Prostate gland (tissue), 2 donors: ENCODE results near the gene SLC9A4. TPM values are rescaled to one million over a fixed set of nuclear protein-coding genes. Genes with fewer than 3 reads are reported as not detected.

Experiments used
- DNase-seq: peaks from one replicate; pipeline ENCODE4 v3.0.0-alpha.2; 2019; ENCODE audit warnings: low spot score
- H3K27ac ChIP-seq, 2 donors: fragments of 200-600 bp; sonication (generic); 2 replicates each; pipeline ENCODE4 v1.5.1; 2017 to 2019
- H3K27me3 ChIP-seq: fragments of 200-600 bp; sonication (generic); replicated peaks from 2 replicates; pipeline ENCODE4 v1.5.1; 2019; ENCODE audit not compliant: insufficient read depth
- H3K36me3 ChIP-seq, 2 donors: fragments of 200-600 bp; sonication (generic); 1 replicate in 1 of 2; 2 replicates in 1 of 2; pipeline versions ENCODE4 v1.5.1 to v1.8.1; 2017 to 2019
- H3K4me1 ChIP-seq: fragments of 200-600 bp; sonication (generic); replicated peaks from 2 replicates; pipeline ENCODE4 v1.5.1; 2019
- H3K4me3 ChIP-seq, 2 donors: fragments of 200-600 bp; sonication (generic); 2 replicates each; pipeline ENCODE4 v1.5.1; 2017 to 2019
- H3K9me3 ChIP-seq: fragments of 200-600 bp; sonication (generic); 2 replicates; pipeline ENCODE4 v1.5.1; 2017
- POLR2A ChIP-seq: fragments of 450-650 bp; IDR thresholded peaks from one replicate; pipeline ENCODE4 v1.6.1; 2016; ENCODE audit warnings: antibody characterized with exemption, mild to moderate bottlenecking
- POLR2AphosphoS5 ChIP-seq: sonication (generic); formaldehyde crosslinking; IDR thresholded peaks from one replicate; pipeline ENCODE4 v1.6.1; 2017; ENCODE audit warnings: antibody characterized with exemption
- WGBS: methylation state at CpG from one replicate; pipeline ENCODE4 v1.1.5; 2018; 5-methylcytosine and 5-hydroxymethylcytosine counted together
- intact Hi-C: fragments of 100-400 bp; cut with DNase I; formaldehyde crosslinking; loops from one replicate; pipeline ENCODE4 v1.14.2; 2022
- total RNA-seq, 2 donors: library from RNA; depleted of rRNA; stranded (reverse); fragments of >200 nt; gene quantifications; one replicate each; pipeline ENCODE4 v1.1.0, GENCODE V29; 2016
- TF ChIP-seq, protein P1 (sequence below), 4 experiments: fragments of 200-600 bp in 2 of 4; fragments of 450-650 bp in 2 of 4; sonication (generic) in 2 of 4; IDR thresholded peaks; 1 replicate in 3 of 4; 2 replicates in 1 of 4; pipeline ENCODE4 v1.5.1; 2016 to 2019; ENCODE audit warnings: antibody characterized with exemption in 4 of 4, mild to moderate bottlenecking in 2 of 4, moderate library complexity in 2 of 4

The SLC9A4 gene
- total RNA-seq, 2 donors from 2014 or later, result not detected

DNA sequence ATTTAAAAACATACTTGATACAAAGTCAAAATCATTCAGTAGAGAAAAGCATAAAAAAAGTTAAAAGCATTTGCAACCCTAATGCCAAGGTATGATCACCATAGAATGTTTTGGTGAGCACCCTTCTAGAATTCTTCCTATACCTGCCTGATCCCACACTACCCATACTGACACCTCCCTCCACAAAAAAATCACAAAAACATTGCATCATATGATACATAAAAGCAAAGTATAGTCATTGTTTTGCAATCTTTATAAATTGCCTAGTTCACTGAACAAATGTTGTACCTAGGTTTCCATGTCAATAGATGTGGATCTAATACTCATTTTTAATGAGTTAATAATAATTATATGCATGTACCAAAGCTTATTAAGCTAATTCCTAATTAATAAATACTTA is 54.1 kb downstream of the SLC9A4 start:
- TF ChIP-seq POLR2A (no peak), POLR2AphosphoS5 (no peak)
- TF ChIP-seq, protein P1, sequence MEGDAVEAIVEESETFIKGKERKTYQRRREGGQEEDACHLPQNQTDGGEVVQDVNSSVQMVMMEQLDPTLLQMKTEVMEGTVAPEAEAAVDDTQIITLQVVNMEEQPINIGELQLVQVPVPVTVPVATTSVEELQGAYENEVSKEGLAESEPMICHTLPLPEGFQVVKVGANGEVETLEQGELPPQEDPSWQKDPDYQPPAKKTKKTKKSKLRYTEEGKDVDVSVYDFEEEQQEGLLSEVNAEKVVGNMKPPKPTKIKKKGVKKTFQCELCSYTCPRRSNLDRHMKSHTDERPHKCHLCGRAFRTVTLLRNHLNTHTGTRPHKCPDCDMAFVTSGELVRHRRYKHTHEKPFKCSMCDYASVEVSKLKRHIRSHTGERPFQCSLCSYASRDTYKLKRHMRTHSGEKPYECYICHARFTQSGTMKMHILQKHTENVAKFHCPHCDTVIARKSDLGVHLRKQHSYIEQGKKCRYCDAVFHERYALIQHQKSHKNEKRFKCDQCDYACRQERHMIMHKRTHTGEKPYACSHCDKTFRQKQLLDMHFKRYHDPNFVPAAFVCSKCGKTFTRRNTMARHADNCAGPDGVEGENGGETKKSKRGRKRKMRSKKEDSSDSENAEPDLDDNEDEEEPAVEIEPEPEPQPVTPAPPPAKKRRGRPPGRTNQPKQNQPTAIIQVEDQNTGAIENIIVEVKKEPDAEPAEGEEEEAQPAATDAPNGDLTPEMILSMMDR (IDR thresholded peaks at IDR 0.05), result no peak
- intact Hi-C loops, result no loop called here
- DNase-seq, result no peak
- no peaks in the 10 kb centered on the region for H3K4me1 ChIP-seq
- no peaks in the 10 kb centered on the region for H3K36me3 ChIP-seq
- no peak overlapping the region for H3K27ac ChIP-seq
- no peaks in the 10 kb centered on the region for H3K9me3 ChIP-seq
- H3K27me3 ChIP-seq, result no peaks in the 10 kb centered on the region
- no peak overlapping the region for H3K4me3 ChIP-seq

DNA sequence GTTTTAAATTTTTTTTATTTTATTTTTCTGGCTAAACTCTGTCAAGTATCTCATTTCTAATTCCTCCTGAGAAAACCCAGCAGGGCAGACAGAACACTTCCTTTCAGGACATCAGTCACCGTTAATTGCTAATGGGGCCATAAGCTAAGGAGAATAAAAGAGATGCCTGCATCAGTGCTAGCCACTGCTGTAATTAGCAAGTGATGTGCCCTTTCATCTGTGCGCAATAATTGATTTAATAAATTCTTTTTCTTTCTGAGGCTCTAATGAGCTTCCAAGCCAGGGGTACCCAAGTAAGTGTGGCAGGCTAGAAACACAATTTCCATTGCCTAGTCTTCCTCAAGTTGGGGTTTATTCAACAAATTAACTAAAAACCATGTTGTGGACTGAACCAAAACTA is 65.5 kb downstream of the SLC9A4 start:
- Histone ChIP-seq H3K4me3 (no peak overlapping the region), H3K27ac (peak overlapping the region in 1 of 2 donors; percentile 19), H3K4me1 (peaks cover 3% of the 10 kb centered on the region), H3K27me3 (no peaks in the 10 kb centered on the region), H3K36me3 (no peaks in the 10 kb centered on the region), H3K9me3 (no peaks in the 10 kb centered on the region)
- 35% methylated on average over 2 of the region's 2 CpGs for WGBS
- TF ChIP-seq, protein P1 (IDR thresholded peaks at IDR 0.05), result no peak
- TF ChIP-seq POLR2A, result no peak
- TF ChIP-seq POLR2AphosphoS5, result no peak
- no peak for DNase-seq
- intact Hi-C loops, result no loop called here

DNA sequence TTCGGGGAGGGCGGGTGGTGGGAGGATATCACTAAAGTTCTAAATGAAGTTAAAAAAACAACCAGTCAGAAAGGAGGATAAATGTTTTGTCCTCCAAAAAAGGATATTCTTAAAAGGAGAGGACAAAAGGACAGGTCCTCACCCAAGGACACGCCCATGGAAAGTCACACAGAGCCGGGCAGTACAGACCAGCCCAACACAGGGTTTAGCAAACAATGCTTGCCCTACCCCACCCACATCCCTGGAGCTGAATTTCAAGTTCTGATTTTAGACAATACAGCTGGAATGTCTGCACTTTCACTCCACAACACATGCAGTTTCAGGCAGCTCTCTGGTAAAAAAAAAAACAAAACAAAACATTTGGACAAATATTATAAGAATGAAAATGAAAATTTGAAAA is 67.9 kb downstream of the SLC9A4 start:
- no peak overlapping the region for H3K4me3 ChIP-seq
- intact Hi-C loops, result no loop called here
- no peaks in the 10 kb centered on the region for H3K36me3 ChIP-seq
- WGBS, result 14% methylated on average over 4 of the region's 4 CpGs
- peak; percentile 63 for DNase-seq
- TF ChIP-seq, protein P1 (IDR thresholded peaks at IDR 0.05), result no peak
- peak; percentile 19 for TF ChIP-seq POLR2AphosphoS5
- peaks cover 3% of the 10 kb centered on the region for H3K4me1 ChIP-seq
- H3K27ac ChIP-seq, result no peak overlapping the region
- no peaks in the 10 kb centered on the region for H3K27me3 ChIP-seq
- H3K9me3 ChIP-seq, result no peaks in the 10 kb centered on the region

GRCh38 chr2:102544182-102544581 is 71.2 kb downstream of the SLC9A4 start:
- Histone ChIP-seq H3K36me3 (no peaks in the 10 kb centered on the region), H3K9me3 (no peaks in the 10 kb centered on the region), H3K4me3 (no peak overlapping the region), H3K27me3 (no peaks in the 10 kb centered on the region), H3K4me1 (no peaks in the 10 kb centered on the region), H3K27ac (no peak overlapping the region)
- intact Hi-C loops, result no loop called here
- no peak for DNase-seq
- 87% methylated on average over 1 of the region's 1 CpG for WGBS
- TF ChIP-seq POLR2A (no peak), POLR2AphosphoS5 (no peak)
- TF ChIP-seq, protein P1 (IDR thresholded peaks at IDR 0.05), result no peak

GRCh38 chr2:102547462-102547861 is 74.4 kb downstream of the SLC9A4 start:
- Histone ChIP-seq H3K36me3 (no peaks in the 10 kb centered on the region), H3K27me3 (no peaks in the 10 kb centered on the region), H3K27ac (no peak overlapping the region), H3K4me1 (no peaks in the 10 kb centered on the region), H3K4me3 (no peak overlapping the region), H3K9me3 (no peaks in the 10 kb centered on the region)
- intact Hi-C loops, result no loop called here
- no peak for DNase-seq
- WGBS, result 81% methylated on average over 2 of the region's 2 CpGs
- no peak for TF ChIP-seq POLR2A
- TF ChIP-seq, protein P1 (IDR thresholded peaks at IDR 0.05), result no peak
